Adipose tissue (tissue), 3 donors: ENCODE measurements around the gene DIAPH1. TPM values are rescaled to one million over a fixed set of nuclear protein-coding genes. Genes with fewer than 3 reads are reported as not detected.

Experiments used
- H3K27ac ChIP-seq: one replicate; pipeline ENCODE4 v1.5.1; 2013; ENCODE audit warnings: low read depth, low read length
- WGBS, 3 donors: extraction: QIAGEN DNeasy Blood & Tissue Kit; methylation state at CpG; one replicate each; pipeline ENCODE4 v1.1.7; 2013; 5-methylcytosine and 5-hydroxymethylcytosine counted together
- polyA plus RNA-seq, 3 donors: library from polyadenylated mRNA; stranded (reverse); fragments of 200-250 nt; gene quantifications; one replicate each; pipeline ENCODE4 v1.2.3, GENCODE V29; 2013
- donor health status: healthy with polysubstance abuse.
- donor health status: Bipolar disorder and iron deficiency.
- donor health status: healthy.

The DIAPH1 gene
- polyA plus RNA-seq, 3 donors, result 30.1 to 33.4 (median 31.9) TPM

DNA sequence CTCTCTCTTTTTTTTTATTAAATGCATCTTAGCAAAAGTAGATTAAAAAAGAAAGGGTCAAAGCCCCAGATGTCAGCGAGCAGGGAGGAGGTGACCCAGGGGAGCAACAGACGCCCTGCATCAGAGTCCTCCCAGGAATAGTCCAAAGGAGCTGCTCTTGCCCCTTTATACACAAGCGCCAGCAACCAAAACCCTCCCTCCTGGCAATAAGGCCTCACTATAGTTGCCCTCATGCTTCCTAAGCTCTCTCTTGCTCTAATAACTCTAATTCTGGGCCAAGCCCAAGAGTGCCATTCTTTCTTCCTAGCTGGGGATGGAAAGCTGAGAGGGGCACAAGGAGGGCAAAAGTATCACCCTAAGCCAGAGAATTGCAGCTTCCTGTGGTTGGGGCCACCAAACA lies 103.7 kb downstream of the DIAPH1 start:
- no peak overlapping the region for H3K27ac ChIP-seq
- 80 to 89% (median 87%) methylated on average over 3 of the region's 3 CpGs for WGBS, 3 donors

DNA sequence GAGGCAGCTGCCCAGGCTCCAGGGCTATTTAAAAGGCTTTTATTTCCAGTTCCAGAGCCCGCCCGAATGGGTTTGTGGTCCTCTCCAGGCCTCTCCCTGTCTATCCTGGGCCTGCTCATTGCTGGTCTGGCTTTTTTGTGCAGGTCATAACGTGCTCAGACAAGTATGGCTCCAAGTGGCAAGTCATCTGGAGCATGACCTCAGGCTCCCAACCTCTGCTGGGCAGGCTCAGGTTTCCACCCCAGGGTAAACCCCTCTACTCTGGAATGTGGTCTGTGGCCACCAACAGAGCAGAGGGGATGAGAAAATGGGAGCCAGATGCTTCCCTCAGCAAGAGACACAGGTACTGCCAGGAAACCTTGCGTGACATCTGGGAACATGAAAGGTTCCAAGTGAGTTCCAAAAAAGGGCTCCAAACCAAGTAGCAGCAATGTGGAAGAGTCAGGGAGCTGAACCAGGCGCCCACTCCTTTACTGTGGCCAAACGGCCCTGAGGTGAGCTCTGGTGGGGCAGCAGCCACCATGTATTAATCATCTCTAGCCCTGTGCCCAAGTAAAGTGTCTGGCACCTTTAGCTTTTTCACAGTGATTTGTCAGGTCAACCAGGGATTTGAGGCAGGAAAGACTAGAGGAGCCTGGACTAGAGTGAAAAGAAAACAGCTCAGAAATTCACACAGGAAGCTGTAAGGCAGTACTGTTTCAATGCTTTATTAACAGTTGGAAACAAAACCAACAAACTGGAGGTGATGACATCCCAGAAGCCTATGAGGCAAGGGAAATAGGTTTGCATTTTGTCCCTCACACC lies 104.3 kb downstream of the DIAPH1 start:
- 62 to 78% (median 64%) methylated on average over 6 of the region's 6 CpGs for WGBS, 3 donors

DNA sequence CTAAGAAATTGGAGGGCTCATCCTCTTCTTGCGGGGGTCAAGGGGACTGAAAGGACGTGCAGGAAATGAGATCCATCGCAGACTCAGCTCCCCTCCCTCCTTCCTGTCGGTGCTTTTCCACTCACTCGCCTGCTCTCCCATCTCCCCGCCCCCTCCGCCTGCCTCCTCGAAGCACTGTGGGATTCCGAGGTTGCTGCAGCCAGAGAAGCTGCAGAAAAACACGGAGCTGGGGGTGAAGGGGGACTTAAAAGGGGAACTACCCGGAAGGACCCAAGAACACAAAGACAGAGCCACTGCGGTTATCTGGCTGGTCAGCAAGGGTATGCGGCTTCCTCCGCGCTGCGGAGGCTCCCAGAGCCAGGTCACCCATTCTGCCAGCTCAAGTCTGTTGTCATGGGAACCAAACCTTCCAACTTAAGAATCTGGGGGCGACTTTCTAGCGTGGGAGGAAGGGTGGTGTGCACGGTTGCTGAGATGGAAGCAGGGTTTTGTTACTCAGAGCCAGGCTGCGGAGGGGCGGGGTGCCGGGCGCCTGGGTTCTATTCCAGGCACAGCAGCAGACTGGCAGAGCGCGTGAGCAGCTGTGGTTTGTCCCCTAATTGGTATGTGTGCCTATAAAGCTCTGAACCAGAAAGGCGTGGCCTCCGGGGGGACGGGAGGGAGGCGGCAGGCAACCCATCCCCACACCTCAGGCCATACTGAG lies 105.0 kb downstream of the DIAPH1 start:
- no peak overlapping the region for H3K27ac ChIP-seq
- WGBS, 3 donors, result 12 to 19% (median 17%) methylated on average over 29 of the region's 29 CpGs

More for the DNA sequence above, 104.3 kb downstream of the DIAPH1 start:
- H3K27ac ChIP-seq, result no peak overlapping the region

DNA sequence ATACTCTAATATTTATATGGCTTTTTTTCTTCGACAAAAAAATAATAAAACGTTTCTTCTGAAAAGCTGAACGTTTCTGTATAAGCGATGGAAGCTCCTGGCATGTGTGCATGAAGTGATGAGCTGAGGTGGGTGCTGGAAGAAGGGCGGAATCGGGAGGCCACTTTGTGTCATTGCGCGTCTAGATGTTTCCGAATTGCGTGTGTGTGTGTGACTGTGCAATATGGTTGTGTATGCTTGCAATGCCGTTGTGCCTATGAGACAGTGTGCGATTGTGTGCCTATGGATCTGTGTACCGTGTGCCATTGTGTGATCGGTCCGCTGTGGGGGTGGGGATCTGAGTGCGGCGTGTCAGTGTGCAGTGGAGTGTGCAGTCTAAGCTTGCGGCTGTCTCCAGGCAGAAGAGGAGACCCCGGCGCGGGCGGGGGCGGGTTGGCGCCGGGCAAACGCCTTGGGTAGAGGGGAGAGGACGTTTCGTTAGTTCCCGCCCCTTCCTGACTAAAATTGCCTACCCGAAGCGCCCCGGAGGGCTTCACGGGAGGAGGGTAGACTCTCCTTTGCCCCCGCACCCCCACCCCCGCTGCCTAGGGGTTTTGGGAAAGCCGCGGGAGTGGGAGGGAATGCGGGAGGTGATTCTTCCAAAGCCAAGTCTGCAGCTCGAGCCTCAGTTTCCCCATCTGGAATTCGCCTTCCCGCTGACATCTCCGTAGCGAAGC lies 105.7 kb downstream of the DIAPH1 start:
- WGBS, 3 donors, result 2 to 11% (median 5%) methylated on average over 42 to 43 of the region's 43 CpGs
- no peak overlapping the region for H3K27ac ChIP-seq

DNA sequence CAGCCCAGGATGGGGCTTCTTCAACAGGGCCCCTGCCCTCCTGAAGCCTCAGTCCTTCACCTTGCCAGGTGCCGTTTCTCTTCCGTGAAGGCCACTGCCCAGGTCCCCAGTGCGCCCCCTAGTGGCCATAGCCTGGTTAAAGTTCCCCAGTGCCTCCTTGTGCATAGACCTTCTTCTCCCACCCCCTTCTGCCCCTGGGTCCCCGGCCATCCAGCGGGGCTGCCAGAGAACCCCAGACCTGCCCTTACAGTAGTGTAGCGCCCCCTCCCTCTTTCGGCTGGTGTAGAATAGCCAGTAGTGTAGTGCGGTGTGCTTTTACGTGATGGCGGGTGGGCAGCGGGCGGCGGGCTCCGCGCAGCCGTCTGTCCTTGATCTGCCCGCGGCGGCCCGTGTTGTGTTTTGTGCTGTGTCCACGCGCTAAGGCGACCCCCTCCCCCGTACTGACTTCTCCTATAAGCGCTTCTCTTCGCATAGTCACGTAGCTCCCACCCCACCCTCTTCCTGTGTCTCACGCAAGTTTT lies 106.3 kb downstream of the DIAPH1 start:
- WGBS, 3 donors, result 2 to 20% (median 14%) methylated on average over 28 of the region's 28 CpGs
- H3K27ac ChIP-seq, result no peak overlapping the region

DNA sequence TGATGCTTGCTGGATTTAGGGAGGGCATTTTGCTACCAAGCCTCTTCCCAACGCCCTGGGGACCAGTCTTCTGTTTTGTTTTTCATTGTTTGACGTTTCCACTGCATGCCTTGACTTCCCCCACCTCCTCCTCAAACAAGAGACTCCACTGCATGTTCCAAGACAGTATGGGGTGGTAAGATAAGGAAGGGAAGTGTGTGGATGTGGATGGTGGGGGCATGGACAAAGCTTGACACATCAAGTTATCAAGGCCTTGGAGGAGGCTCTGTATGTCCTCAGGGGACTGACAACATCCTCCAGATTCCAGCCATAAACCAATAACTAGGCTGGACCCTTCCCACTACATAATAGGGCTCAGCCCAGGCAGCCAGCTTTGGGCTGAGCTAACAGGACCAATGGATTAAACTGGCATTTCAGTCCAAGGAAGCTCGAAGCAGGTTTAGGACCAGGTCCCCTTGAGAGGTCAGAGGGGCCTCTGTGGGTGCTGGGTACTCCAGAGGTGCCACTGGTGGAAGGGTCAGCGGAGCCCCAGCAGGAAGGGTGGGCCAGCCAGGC lies 107.0 kb downstream of the DIAPH1 start:
- 55 to 68% (median 66%) methylated on average over 4 of the region's 4 CpGs for WGBS, 3 donors
- no peak overlapping the region for H3K27ac ChIP-seq

DNA sequence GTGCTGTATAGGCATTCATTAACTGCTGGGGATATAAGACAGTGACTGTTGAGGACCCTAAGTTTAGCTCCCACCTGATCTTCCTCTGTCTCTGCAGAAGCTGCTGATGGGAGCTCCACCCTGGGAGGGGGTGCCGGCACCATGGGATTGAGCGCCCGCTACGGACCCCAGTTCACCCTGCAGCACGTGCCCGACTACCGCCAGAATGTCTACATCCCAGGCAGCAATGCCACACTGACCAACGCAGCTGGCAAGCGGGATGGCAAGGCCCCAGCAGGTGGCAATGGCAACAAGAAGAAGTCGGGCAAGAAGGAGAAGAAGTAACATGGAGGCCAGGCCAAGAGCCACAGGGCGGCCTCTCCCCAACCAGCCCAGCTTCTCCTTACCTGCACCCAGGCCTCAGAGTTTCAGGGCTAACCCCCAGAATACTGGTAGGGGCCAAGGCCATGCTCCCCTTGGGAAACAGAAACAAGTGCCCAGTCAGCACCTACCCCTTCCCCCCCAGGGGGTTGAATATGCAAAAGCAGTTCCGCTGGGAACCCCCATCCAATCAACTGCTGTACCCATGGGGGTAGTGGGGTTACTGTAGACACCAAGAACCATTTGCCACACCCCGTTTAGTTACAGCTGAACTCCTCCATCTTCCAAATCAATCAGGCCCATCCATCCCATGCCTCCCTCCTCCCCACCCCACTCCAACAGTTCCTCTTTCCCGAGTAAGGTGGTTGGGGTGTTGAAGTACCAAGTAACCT lies 107.8 kb downstream of the DIAPH1 start:
- H3K27ac ChIP-seq, result no peak overlapping the region
- WGBS, 3 donors, result 90 to 94% (median 92%) methylated on average over 14 of the region's 14 CpGs

DNA sequence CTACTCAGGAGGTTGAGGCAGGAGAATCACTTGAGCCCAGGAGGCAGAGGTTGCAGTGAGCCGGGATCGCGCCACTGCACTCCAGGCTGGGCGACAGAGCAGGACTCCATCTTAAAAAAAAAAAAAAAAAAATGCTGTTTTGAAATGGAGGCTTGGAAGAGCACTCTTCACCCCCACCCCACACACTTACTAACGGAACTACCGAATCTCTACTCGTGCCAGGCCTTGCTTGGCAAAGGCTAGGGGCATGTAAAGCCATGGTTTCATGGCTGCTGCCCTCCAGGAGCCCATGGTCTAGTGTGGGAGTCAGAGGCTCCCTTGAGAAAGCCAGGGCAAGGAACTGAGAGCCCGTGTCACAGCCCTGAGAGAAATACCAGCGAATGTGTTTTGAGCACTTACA lies 108.6 kb downstream of the DIAPH1 start:
- 91 to 93% (median 91%) methylated on average over 8 to 9 of the region's 9 CpGs for WGBS, 3 donors
- H3K27ac ChIP-seq, result no peak overlapping the region

DNA sequence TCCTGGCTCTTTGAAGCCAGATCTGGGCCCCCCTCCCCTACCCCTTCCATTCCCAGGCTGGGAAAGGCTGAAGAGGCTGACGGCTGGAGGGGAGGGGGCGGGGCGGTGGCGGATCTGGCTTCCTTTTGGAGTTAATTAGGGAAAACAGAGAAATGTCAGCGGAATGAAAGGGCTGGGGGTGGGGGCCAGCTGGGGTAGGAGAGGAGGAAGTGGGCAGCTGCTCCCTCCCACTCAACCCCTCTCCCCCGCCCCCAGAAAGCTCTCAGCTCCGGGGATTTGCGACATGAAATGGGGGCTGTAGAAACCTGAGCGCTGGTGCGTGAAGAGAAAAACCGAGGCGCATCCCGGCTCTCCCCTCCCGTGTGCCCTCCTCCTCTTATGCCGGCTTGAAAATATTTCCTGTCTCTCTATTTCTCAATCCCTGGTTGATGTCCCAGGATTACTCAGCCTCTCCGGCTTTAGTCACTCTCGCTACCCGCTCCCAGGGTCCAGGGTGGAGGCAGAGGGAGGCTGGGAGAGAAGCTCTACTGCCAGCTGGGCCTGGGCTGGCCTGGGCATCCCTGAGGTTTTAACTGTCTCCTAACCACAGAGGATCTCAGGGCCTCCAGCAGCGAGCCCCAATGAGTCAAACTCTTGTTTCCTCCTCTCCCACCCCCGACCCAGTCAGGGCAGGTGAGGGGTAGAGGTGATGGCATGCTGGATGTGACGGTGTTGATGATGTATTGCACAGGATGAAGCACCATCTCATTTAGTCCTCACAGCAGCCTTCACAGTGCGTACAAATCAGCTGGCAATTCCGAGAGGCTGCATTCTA lies 109.8 kb downstream of the DIAPH1 start:
- H3K27ac ChIP-seq, result no peak overlapping the region
- WGBS, 3 donors, result 19 to 51% (median 23%) methylated on average over 19 to 23 of the region's 23 CpGs

DNA sequence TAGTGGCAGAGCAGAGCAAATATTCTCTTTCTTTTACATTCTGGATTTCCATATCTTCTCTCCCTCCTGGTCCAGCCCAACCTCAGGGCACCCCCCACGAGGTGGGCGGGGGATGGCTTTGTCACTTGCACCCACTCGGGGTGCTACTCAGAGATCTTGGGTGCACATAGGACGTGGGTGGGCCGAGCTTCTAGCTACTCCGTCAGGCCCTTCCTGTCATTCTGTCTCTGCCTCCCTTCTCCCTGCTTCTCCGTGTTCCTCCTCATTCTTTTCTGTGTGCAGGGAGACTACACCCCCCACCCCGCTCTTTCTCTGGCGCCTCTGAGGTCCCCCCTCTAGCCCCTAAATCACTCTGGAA lies 110.4 kb downstream of the DIAPH1 start:
- WGBS, 3 donors, result 27 to 48% (median 36%) methylated on average over 9 of the region's 9 CpGs
- no peak overlapping the region for H3K27ac ChIP-seq

DNA sequence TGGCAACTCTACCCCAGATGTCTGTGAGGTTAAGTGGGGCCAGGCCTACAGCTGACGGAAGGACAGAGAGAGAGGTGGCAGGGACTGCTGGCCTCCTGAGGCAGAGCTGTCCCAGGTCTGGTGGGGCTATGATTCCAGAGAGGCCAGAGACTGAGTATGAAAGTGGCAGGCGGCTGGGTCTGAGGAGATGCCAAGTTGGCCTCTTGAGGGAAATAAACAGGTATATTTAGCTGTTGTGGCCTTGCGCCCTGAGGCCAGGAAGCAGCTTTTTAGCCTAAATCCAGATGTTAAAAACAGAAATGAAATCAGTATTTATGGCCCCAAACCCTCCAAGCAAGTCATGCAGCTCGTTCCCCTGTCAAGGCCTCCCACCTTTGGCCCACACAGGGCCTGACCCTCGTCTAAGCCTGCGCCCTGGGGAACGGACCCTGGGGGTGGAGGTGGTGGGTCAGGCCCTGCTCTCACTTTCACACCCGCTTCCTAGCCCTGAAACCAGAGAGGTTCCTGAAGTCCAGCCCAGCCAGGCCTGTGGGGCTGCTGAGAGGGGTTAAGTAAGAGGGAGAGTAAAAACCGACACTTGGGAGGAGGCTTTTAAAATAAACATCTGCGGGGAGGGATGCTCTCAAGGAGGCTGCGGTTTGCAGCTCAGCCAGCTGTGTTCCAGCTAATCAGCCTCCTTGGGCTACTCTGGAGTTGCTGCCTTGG lies 111.3 kb downstream of the DIAPH1 start:
- no peak overlapping the region for H3K27ac ChIP-seq
- 40 to 65% (median 42%) methylated on average over 11 of the region's 11 CpGs for WGBS, 3 donors

DNA sequence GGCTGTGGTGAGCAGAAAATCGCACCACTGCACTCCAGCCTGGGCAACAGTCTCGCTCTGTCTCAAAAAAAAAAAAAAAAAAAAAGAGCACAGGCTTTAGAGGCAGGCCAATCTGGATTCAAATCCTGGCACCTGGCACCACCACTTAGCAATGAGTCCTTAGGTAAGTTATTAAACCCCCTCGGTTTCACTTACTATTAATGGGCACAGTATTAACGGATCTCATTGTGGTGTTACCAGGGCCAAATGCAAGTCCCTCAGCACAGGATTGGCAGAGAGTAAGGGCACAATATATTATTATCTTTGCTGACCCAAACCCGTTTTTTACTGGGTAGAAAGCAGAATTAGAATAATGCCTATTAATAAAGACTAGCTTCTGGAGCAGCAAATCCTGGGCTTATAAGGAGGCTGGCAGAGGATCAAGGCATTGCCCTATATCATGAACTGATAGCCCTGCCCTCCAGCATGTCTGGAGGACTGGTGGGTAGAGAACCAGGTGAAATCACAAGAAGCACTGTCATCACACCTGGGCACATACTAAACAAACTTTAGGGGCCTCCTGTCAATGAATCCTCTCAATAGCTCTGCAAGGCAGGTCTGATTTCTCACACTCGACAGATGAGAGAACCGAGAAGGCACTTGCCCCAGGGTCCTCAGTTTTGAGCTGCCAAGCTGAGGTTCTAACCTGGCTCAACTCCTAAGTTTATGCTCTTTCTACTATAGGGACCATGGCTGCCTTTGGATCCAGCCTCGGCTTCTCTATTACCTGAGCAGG lies 112.2 kb downstream of the DIAPH1 start:
- H3K27ac ChIP-seq, result no peak overlapping the region
- WGBS, 3 donors, result 86 to 88% (median 86%) methylated on average over 7 to 8 of the region's 8 CpGs

DNA sequence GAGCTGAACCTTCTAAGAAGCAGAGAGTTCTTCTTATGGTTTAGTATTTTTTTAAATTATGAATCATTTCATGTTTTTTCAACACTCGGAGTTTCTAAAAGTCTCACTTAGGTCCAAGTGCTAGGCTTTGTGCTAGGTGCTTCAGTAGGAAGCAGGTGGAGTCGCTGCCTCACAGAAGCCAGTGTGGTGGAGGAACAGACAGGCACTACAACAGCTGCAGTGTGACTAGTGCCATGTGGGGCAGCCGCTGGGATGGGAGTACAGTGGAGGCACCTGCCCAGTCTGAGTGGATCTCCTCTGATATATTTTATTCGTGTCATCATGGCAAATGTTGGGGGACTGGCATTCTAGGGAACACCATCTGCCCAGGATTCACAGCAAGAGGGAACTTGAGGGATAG lies 114.6 kb downstream of the DIAPH1 start:
- 94 to 98% (median 98%) methylated on average over 4 of the region's 4 CpGs for WGBS, 3 donors
- H3K27ac ChIP-seq, result no peak overlapping the region

DNA sequence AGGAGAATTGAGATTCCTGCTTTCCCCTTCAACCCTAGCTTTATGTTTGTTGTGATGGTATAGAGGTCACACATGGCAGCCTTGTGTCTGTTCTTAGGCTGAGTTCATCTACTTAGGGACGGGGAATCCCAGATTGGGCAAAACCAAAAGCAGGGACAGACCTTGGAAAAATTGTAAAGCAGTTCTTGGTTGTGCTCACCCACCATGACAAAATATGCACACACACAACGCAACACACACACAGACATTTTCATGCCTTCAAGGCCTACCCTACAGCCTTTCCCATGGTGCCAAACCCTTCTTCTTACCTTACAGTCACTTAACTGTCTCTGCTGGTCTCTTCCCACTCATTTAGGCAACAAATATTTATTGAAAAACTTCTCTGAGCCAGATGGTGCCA lies 115.1 kb downstream of the DIAPH1 start:
- WGBS, 3 donors, result 96 to 99% (median 96%) methylated on average over 2 of the region's 2 CpGs
- H3K27ac ChIP-seq, result no peak overlapping the region

DNA sequence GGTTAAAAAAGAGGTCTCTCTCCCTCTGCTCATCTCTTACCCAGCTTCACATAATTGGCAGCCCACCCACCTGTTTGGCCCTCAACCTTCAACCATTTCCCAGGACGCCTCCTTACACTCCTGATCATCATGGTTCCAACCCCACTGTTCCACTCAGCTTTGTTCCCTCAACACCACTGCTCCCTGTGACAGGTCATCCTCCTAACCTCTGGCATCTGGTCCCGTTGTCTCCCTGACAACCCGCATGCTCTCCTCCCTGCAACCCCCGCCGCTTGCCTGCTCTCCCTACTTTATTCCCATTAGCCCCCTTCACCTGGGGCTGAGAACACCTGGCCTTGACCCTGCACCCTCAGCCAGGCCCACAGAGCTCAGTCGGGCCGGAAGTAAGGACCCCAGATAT lies 117.0 kb downstream of the DIAPH1 start:
- H3K27ac ChIP-seq, result no peak overlapping the region

DNA sequence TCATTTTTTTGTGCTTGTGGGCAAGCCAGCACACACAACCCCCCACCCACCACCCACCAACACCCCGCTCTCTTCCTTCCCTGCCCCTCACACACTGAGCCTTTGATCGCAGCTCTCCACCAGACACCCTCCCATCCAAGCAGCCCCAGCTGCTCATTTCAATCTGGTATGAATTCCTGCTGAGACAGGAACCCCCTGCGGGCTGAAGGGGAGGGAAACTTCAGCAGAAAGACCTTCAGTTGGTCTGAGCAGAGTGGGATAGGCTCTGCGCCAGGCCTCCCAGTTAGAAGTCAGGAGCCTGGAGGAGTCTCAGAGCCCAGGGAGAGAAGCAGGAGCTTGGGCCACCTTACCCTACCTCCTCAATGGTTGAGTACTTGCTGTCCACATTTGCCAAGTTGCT lies 122.8 kb downstream of the DIAPH1 start:
- 80 to 87% (median 82%) methylated on average over 4 of the region's 4 CpGs for WGBS, 3 donors
- no peak overlapping the region for H3K27ac ChIP-seq

More for the DNA sequence above, 117.0 kb downstream of the DIAPH1 start:
- WGBS, 3 donors, result 75 to 85% (median 83%) methylated on average over 7 of the region's 7 CpGs
